ENCODE data around the gene SYT5.
"Not testable (repeated sequence)": the region's sequence is repeated elsewhere in the genome, so short reads cannot be mapped to it uniquely, and the experiment has no call there.

SYT5 gene

DNA sequence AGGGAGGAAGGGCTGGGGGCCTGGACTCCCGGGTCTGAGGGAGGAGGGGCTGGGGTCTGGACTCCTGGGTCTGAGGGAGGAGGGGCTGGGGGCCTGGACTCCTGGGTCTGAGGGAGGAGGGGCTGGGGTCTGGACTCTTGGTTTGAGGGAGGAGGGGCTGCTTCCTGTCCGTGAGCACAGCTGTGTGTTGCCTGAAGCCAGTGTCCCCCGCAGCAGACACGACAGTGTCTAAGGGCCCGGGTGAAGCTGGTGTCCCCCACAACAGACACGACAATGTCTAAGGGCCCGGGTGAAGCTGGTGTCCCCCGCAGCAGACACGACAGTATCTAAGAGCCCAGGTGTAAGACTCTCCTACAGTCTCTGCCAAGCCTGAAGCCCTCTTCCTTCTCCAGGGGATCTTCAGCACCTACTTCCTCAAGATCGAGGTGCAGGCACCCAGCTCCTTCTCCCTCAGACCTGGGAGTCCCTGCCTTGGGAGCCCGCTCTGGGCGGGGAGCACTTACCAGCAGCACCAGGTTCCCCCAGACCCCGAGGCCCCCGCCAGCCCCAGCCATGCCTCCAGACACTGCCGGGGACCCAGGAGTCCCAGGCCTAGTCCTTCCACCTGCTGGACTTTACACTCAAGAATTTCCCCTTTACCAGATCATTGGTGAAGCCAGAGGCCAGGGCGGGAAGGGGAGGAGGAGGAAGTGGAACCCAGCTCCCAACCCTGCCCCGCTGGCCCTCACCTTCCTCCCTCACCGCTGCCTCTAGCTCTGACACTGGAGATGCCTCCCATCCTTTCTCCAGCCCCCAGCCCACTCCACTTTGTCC, 29.0 kb upstream of the SYT5 start, which contains the start of gene PTPRH:
Gene PTPRH, minus strand, starts transcription at position 622 of the 813 bp plus-strand sequence. Its CDS starts 68 bp downstream, at position 554.
- DNase-seq = no peak

DNA sequence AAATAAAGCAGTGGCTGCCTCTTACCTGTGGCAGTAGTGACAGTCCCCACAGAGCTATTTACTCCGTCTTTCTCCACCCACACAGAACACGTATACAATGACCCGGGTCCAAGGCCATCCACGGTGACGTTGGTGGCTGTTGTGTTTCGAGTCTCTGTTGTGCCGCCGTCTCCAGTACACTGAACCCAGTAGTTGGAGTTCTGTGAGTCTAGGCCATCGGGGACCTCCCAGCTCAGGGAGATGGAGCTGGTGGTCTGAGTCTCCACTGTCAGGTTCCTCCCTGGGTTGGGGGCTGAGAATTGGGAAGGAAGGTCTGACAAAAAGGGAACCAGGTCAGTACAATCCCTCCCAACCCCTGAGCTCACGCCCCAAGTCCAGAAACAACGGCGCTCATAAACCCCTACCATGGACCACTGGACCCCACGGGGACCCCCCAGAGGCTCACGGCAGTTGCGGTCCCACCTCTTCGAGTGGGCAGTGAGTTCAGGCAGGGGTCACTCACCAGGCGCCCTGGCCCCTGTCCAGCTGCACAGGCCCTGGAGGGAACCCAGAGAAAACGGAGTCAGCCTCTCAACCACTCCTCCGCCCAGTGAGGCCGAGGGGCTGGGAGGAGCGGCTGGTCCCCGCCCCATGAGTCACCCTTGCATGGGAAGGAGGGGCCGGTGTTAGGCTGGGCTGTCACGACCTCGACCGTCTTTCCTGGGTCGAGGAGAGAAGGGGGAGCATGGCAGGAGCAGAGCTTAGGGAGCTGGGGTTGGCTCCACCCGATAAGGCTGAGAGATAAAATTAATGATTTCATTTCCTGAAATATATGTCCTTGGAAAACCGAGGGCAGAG, 26.8 kb upstream of the SYT5 start:
- DNase-seq = no peak

- not testable (repeated sequence) for DNase-seq
Measured at GRCh38 chr19:55202199-55202598, 22.1 kb upstream of the SYT5 start.

- no peak for DNase-seq
Measured at GRCh38 chr19:55199620-55200204, 19.6 kb upstream of the SYT5 start.

GRCh38 chr19:55198651-55199050, 18.6 kb upstream of the SYT5 start:
- no peak for DNase-seq

DNA sequence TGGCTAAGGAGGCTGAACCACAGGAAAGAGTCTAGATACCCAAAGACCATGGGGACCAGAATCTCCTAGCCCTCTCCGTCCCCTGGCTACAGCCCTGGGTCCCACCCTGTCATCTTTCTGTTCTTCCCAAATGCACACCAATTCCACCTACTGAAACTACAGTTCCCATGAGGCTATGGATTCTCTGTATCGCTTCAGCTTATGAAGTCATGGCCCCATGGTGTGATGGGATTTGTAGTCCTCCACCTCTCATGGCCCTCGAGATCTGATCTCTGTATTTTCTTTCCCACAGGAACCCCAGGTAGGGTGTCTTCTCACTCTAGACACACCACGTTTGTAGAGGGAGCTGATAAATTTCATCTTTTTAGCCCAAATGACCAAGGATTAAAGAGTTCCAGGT, 17.4 kb upstream of the SYT5 start:
- DNase-seq = no peak

GRCh38 chr19:55196803-55197202, 16.7 kb upstream of the SYT5 start:
- DNase-seq = no peak

- DNase-seq = no peak
Measured at GRCh38 chr19:55193481-55193880, 13.4 kb upstream of the SYT5 start.

GRCh38 chr19:55189403-55189835, 9.3 kb upstream of the SYT5 start:
- no peak for DNase-seq

DNA sequence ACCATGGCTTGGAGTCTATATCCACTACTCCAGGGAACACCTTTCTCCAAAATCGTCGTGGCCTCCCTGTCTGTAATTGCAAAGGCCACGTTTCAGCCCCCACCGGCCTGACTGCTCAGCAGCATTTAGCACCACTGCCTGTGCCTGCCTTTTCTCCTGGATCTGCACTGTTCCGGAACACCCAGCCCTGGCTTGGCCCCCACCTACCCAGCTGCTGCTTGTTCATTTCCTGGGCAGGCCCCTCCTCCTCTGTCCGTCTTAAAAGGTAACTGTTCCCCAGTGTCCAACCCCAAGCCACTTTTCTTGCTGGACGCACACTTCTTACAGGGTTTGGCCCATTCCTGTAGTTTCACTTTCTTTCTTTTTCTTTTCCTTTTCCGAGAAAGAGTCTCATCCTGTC, 8.5 kb upstream of the SYT5 start:
- DNase-seq = no peak

DNA sequence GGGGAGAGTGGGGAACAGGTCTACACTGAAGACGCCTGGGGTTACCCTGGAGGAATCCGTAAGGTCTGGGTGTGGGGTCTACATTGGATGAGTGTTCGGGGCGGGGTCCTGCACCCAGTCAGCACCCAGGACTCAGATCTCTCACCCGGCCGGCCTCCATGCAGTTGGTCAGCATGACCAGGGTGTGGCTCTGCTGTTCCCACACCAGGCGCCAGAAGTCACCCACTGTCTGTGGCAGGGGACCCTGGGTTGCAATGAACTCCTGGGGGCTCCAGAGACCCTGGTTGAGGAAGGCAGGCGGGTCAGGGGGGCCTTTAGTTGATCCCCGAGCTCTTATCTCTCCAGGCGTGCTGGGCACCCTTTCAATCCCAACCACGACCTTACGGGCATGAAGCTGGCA, 6.0 kb upstream of the SYT5 start:
- no peak for DNase-seq

- no peak for DNase-seq
Measured at GRCh38 chr19:55181740-55182139, 1.7 kb upstream of the SYT5 start.

GRCh38 chr19:55178781-55179599, 1.1 kb downstream of the SYT5 start:
- peak; percentile 83 for DNase-seq

- DNase-seq = no peak
Measured at GRCh38 chr19:55176076-55176475, 4.0 kb downstream of the SYT5 start.

- no peak for DNase-seq
Measured at GRCh38 chr19:55175117-55175867, 4.8 kb downstream of the SYT5 start.

GRCh38 chr19:55174425-55175116, 5.5 kb downstream of the SYT5 start:
- DNase-seq = no peak

GRCh38 chr19:55173714-55174409, 6.2 kb downstream of the SYT5 start:
- DNase-seq = peak; percentile 52

DNA sequence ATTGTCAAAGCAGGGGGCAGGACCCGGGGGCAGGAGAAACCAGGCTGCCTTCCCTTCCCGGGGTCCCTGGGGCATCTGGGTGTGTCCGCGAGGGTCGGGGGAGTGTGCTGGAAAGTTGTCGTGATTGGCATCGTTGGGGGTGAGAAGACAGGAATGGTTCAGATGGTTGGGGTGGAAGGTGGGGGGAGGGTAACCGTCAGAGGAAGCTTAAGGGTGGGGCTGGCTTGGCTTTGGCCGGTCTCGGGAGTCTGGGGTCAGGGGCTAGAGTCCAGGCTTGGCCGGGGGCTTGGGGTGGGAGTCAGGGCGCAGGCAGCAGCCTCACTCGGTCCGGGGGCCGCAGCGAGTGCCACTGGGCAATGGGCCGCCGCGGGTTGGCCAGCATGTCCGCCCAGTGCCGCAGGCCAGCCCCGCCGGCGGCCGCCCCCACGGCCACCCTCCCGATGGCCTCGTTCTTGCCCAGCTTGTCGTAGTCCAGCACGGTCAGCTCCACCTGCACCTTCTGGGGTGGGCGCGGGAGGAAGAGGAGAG, 6.8 kb downstream of the SYT5 start:
- no peak for DNase-seq

- DNase-seq = no peak
Measured at GRCh38 chr19:55172741-55173140, 7.3 kb downstream of the SYT5 start.

- DNase-seq = not testable (repeated sequence)
Measured at GRCh38 chr19:55172318-55172717, 7.8 kb downstream of the SYT5 start.
